ENCODE measurements around the gene SPIN2A. TPM values are rescaled to one million over a fixed set of nuclear protein-coding genes. Genes with fewer than 3 reads are reported as not detected.
"Not testable (repeated sequence)": the region's sequence is repeated elsewhere in the genome, so short reads cannot be mapped to it uniquely, and the experiment has no call there.

SPIN2A gene
- total and polyA plus RNA-seq, 2 of the 13 experiments (the other 11 are each of a cell fraction or from before 2014, with no cell fraction given) = 0.44 to 0.60 TPM

DNA sequence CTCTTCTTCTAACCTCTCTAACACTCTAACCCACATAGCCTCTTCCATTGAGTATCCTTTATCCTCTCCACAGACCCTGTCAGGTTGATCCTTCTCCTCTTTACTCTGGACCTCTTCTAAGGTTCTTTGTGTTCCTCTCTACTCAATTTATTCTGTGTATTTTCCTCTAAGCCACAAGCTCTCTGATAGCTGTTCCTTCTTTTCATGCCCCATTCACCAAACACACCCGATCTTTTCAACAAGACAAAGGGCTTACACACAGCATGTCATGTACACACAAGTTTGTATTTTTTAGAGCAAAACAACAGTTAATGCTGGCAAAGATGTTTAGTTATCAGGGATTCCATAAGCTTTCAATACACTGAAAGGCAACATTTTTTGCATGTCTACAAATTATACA is 17.8 kb downstream of the SPIN2A start:
- Histone ChIP-seq H3K79me2 (ENCODE audit: insufficient read depth, low read length) (no peaks in the 10 kb centered on the region), H3K4me2 (ENCODE audit: low read depth, low read length) (no peak overlapping the region), H3K9me3 (ENCODE audit: low read length) (no peaks in the 10 kb centered on the region), H3K27ac (ENCODE audit: extremely low read length, insufficient read depth, low read length) (no peak overlapping the region), H3K36me3 (replicated peaks in 1 of 2; ENCODE audit: control insufficient read depth in 1 of 2, insufficient read depth in 2 of 2, low read length in 2 of 2) (no peaks in the 10 kb centered on the region), H3K4me1 (ENCODE audit: insufficient read depth, low read length) (no peaks in the 10 kb centered on the region), H2AFZ (ENCODE audit: low read length) (no peak overlapping the region), H3K4me3 (replicated peaks in 1 of 3; ENCODE audit: insufficient read depth in 1 of 3, low read depth in 2 of 3, low read length in 3 of 3) (no peak overlapping the region), H3K9ac (ENCODE audit: insufficient read depth, low read depth, low read length) (no peak overlapping the region), H3K27me3 (ENCODE audit: control insufficient read depth in 1 of 2, insufficient read depth in 2 of 2, low read length in 2 of 2) (no peaks in the 10 kb centered on the region), H4K20me1 (ENCODE audit: insufficient read depth, low read length) (no peaks in the 10 kb centered on the region)
- 95% methylated on average over 1 of the region's 1 CpG for WGBS (ENCODE audit: low lambda C conversion rate)
- in situ Hi-C loops (cut with HindIII; ENCODE audit: extremely low pct_ligation_motif_present, low pct_unique_long_range_greater_than_20kb) = no loop called here
- POLR2A ChIA-PET = no interaction called here
- no peak for TF ChIP-seq JUN (CRISPR knock-in tag; IDR thresholded peaks at IDR 0.05)
- BruUV-seq (replicated peaks) = no TSS peak
- CTCF ChIA-PET (ENCODE audit: low intra/inter-chr PET ratio, low total read pairs) = no interaction called here
- intact Hi-C loops (cut with micrococcal nuclease; ENCODE audit: unreplicated experiment) = no loop called here
- FAIRE-seq (no peak), ATAC-seq (no peak), DNase-seq (ENCODE audit: low spot score) (no peak)

DNA sequence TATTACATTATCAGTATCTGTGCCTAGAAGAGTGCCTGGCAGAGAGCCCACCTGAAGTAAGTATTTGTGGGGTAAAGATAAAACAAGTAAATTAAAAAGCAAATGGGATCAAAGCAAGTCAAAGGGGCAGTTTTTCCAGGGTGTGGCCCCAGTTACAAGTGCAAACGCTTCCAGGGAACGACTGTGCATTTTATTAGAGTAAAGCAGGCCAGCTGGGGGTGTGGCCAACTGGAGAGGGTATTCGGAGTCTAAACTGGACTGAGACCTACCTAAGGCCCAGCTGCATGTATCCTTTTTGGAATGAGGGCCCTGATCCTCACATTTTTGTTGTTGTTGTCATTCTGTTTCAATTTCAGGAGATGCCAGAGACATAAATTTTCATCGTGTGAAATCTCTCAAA is 19.6 kb downstream of the SPIN2A start:
- DNase-seq (ENCODE audit: low spot score); BruUV-seq (replicated peaks); H4K20me1 ChIP-seq (ENCODE audit: insufficient read depth, low read length); H3K4me2 ChIP-seq (ENCODE audit: low read depth, low read length); H3K4me3 ChIP-seq (replicated peaks in 1 of 3; ENCODE audit: insufficient read depth in 1 of 3, low read depth in 2 of 3, low read length in 3 of 3); CTCF ChIA-PET (ENCODE audit: low intra/inter-chr PET ratio, low total read pairs); intact Hi-C loops (cut with micrococcal nuclease; ENCODE audit: unreplicated experiment); POLR2A ChIA-PET; H3K9ac ChIP-seq (ENCODE audit: insufficient read depth, low read depth, low read length); in situ Hi-C loops (cut with HindIII; ENCODE audit: extremely low pct_ligation_motif_present, low pct_unique_long_range_greater_than_20kb); H2AFZ ChIP-seq (ENCODE audit: low read length); H3K79me2 ChIP-seq (ENCODE audit: insufficient read depth, low read length); ATAC-seq; H3K36me3 ChIP-seq (replicated peaks in 1 of 2; ENCODE audit: control insufficient read depth in 1 of 2, insufficient read depth in 2 of 2, low read length in 2 of 2); H3K9me3 ChIP-seq (ENCODE audit: low read length); H3K27me3 ChIP-seq (ENCODE audit: control insufficient read depth in 1 of 2, insufficient read depth in 2 of 2, low read length in 2 of 2); H3K4me1 ChIP-seq (ENCODE audit: insufficient read depth, low read length); H3K27ac ChIP-seq (ENCODE audit: extremely low read length, insufficient read depth, low read length): not testable (repeated sequence)
- peak; percentile 51 for FAIRE-seq
- WGBS (ENCODE audit: low lambda C conversion rate) = 53% methylated on average over 3 of the region's 4 CpGs

DNA sequence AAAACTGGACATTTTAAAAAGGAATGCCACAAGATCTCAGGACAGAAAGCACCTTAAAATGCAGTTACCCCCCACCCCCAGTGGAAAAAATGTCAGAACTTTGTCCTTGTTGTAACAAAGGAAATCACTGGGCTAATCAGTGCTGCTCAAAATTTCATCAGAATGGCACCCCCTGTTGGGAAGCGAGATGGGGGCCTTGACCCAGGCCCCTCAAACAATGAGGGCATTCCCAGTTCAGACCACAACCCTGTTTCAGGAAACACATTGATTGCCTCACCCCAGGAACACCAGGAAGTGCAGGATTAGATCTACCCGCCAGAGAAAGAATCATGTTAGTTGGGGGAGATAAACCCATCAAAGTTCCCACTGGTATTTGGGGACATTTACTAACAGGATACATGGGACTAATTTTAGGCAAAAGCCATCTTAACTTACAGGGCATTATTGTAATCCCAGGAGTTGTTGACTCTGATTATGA is 32.2 kb downstream of the SPIN2A start:
- no peaks in the 10 kb centered on the region for H3K79me2 ChIP-seq (ENCODE audit: insufficient read depth, low read length)
- WGBS (ENCODE audit: low lambda C conversion rate) = 80% methylated on average over 1 of the region's 2 CpGs
- BruUV-seq (replicated peaks) = no TSS peak
- H4K20me1 ChIP-seq (ENCODE audit: insufficient read depth, low read length) = no peaks in the 10 kb centered on the region
- in situ Hi-C loops (cut with HindIII; ENCODE audit: extremely low pct_ligation_motif_present, low pct_unique_long_range_greater_than_20kb) = no loop called here
- H3K4me1 ChIP-seq (ENCODE audit: insufficient read depth, low read length) = no peaks in the 10 kb centered on the region
- H2AFZ ChIP-seq (ENCODE audit: low read length) = no peak overlapping the region
- FAIRE-seq (no peak), DNase-seq (ENCODE audit: low spot score) (no peak), ATAC-seq (no peak)
- no peak overlapping the region for H3K9ac ChIP-seq (ENCODE audit: insufficient read depth, low read depth, low read length)
- intact Hi-C loops (cut with micrococcal nuclease; ENCODE audit: unreplicated experiment) = no loop called here
- CTCF ChIA-PET (ENCODE audit: low intra/inter-chr PET ratio, low total read pairs) = no interaction called here
- H3K27ac ChIP-seq (ENCODE audit: extremely low read length, insufficient read depth, low read length) = no peak overlapping the region
- H3K27me3 ChIP-seq (ENCODE audit: control insufficient read depth in 1 of 2, insufficient read depth in 2 of 2, low read length in 2 of 2) = no peaks in the 10 kb centered on the region; a peak in 1 of 5 replicates
- H3K36me3 ChIP-seq (replicated peaks in 1 of 2; ENCODE audit: control insufficient read depth in 1 of 2, insufficient read depth in 2 of 2, low read length in 2 of 2) = 0 out of 5 replicates have a peak, but pooled peaks cover 0 to 3% of the 10 kb centered on the region in 2 experiments
- H3K9me3 ChIP-seq (ENCODE audit: low read length) = no peaks in the 10 kb centered on the region
- H3K4me3 ChIP-seq (replicated peaks in 1 of 3; ENCODE audit: insufficient read depth in 1 of 3, low read depth in 2 of 3, low read length in 3 of 3) = no peak overlapping the region
- no peak overlapping the region for H3K4me2 ChIP-seq (ENCODE audit: low read depth, low read length)
- POLR2A ChIA-PET = no interaction called here
- TF ChIP-seq JDP2 (CRISPR knock-in tag; IDR thresholded peaks at IDR 0.05; ENCODE audit: borderline replicate concordance) (no peak), NFATC3 (CRISPR knock-in tag; IDR thresholded peaks at IDR 0.05) (no peak), TCF7 (IDR thresholded peaks at IDR 0.05; ENCODE audit: low read depth) (no peak), EP300 (IDR thresholded peaks at IDR 0.05; ENCODE audit: low read depth in 2 of 2, low read length in 2 of 2) (no peak), EP300 (CRISPR knock-in tag; IDR thresholded peaks at IDR 0.05; ENCODE audit: borderline replicate concordance) (no peak), ZNF232 (CRISPR knock-in tag; IDR thresholded peaks at IDR 0.05; ENCODE audit: borderline replicate concordance) (no peak), SIN3A (IDR thresholded peaks at IDR 0.05; ENCODE audit: borderline replicate concordance, low read depth, low read length) (no peak), ATRX (CRISPR knock-in tag; IDR thresholded peaks at IDR 0.05; ENCODE audit: borderline replicate concordance) (no peak), ZMAT3 (CRISPR knock-in tag; conservative IDR thresholded peaks at IDR 0.05) (no peak), ZNF44 (CRISPR knock-in tag; IDR thresholded peaks at IDR 0.05) (no peak)
- TF ChIP-seq, protein P1, sequence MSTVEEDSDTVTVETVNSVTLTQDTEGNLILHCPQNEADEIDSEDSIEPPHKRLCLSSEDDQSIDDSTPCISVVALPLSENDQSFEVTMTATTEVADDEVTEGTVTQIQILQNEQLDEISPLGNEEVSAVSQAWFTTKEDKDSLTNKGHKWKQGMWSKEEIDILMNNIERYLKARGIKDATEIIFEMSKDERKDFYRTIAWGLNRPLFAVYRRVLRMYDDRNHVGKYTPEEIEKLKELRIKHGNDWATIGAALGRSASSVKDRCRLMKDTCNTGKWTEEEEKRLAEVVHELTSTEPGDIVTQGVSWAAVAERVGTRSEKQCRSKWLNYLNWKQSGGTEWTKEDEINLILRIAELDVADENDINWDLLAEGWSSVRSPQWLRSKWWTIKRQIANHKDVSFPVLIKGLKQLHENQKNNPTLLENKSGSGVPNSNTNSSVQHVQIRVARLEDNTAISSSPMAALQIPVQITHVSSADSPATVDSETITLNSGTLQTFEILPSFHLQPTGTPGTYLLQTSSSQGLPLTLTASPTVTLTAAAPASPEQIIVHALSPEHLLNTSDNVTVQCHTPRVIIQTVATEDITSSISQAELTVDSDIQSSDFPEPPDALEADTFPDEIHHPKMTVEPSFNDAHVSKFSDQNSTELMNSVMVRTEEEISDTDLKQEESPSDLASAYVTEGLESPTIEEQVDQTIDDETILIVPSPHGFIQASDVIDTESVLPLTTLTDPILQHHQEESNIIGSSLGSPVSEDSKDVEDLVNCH (CRISPR knock-in tag; IDR thresholded peaks at IDR 0.05) = no peak
